Stimulated activated memory B cell treated with anti-CD40 and anti-IgM and Interleukin-4, amounts not matched to agents 10 μg/mL and 1 μg/mL and 100 μg/mL, for 72 hours (primary cell): ENCODE measurements around the gene PRKG1.

Experiments used
- ATAC-seq: fragments of 150-1000 bp; cut with Tn5 transposase; 2 replicates; pipeline ENCODE4 v1.10.0; 2021
- H3K27ac Mint-ChIP-seq: one replicate; pipeline ENCODE4 v1.8.0; 2022; ENCODE audit warnings: mild to moderate bottlenecking, mixed read lengths
- H3K27me3 Mint-ChIP-seq: one replicate; pipeline ENCODE4 v1.8.0; 2022; ENCODE audit warnings: mixed read lengths
- H3K36me3 Mint-ChIP-seq: one replicate; pipeline ENCODE4 v1.8.0; 2022; ENCODE audit warnings: mixed read lengths
- H3K4me1 Mint-ChIP-seq: one replicate; pipeline ENCODE4 v1.8.0; 2022; ENCODE audit warnings: mixed read lengths
- H3K4me3 Mint-ChIP-seq: one replicate; pipeline ENCODE4 v1.8.0; 2022; ENCODE audit warnings: mild to moderate bottlenecking, moderate library complexity, mixed read lengths
- H3K9me3 Mint-ChIP-seq: one replicate; pipeline ENCODE4 v1.8.0; 2022; ENCODE audit warnings: mixed read lengths

Gene PRKG1

DNA sequence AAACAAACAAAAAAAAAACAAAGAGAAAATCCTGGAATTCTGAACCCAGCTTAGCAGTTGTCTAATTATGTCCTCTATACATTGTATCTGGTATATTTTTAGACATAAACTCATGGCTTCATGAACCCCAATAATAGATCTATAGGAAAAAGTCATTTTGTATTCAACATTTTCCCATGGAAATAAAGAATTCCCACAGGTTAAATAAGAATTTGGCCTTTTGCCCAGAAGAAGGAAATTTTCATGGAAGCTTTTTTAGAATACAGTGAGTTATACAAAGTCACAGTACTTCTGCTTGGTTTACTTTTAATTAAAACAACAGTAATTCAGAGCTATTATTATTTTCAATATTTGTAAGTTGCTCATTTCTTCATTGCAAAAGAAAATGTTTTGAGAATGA lies 2.1 kb upstream of the PRKG1 start:
- ATAC-seq = no peak
- Mint-ChIP-seq H3K36me3 (no peaks in the 10 kb centered on the region), H3K27ac (no peak overlapping the region), H3K27me3 (peaks cover 32% of the 10 kb centered on the region), H3K9me3 (no peaks in the 10 kb centered on the region), H3K4me1 (peaks cover 14% of the 10 kb centered on the region), H3K4me3 (no peak overlapping the region)

DNA sequence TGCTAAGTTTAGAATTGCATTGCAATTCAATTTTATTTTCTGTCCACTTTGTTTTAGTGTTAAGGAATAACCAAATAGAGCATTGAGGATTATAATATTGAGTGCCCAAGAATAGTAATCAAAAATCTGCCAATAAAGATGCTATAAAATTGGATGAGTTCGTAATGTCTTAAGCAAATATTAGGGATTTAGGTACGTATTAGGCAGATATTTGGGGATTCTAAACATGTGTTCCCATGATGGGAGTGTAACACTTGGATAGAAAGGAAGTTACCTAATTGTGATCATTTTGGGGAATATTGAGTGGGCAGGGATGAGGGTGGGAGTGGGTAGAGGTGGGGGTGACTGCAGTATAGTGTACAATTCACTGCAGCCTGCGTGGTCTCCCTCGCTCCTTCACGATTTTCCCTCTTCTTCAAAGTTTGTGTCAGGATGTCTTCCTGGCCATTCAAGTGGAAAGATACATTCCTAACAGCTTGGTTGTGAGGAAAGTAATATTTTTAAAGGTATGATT lies 1.3 kb upstream of the PRKG1 start:
- H3K27me3 Mint-ChIP-seq = peaks cover 32% of the 10 kb centered on the region
- H3K36me3 Mint-ChIP-seq = no peaks in the 10 kb centered on the region
- no peak overlapping the region for H3K27ac Mint-ChIP-seq
- peaks cover 14% of the 10 kb centered on the region for H3K4me1 Mint-ChIP-seq
- no peak for ATAC-seq
- H3K4me3 Mint-ChIP-seq = no peak overlapping the region
- no peaks in the 10 kb centered on the region for H3K9me3 Mint-ChIP-seq

DNA sequence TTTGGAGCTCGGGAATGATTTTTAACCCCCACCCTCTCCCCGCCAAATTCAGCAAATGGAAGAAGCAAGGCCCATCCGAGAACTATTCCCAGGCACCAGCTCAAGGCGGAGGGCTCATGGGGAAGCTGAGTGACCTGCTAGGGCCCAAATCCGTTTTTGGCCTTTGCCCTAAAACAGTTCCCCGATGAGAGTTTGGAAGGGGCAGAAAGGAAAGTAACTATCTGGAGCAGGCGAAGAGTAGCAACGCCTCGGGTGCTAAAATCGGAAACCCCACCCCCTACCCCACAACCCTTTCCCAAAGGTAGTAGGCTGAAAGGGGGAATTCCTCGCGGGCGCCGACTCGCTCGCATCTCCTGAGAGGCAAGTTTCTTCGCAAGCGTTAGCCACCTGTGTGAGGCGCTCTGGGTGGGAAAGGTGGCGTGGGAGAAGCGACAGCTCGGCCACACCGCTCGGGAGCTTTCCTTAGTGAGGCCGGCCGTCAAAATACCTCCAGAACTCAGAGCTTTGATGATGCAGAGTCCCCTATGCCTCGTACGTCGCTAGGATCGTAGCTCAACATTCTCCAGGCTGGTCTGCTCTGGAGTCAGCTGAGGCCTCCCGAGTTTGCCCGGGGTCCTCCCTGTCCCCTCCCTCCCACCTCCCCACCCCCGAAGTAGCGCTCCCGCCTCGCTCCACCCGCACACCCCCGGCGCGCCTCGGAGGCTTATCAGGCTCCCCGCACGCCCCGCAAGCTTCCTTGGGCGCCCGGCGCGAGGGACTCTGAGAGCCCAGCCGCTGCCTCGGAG lies 642 bp upstream of the PRKG1 start:
- Mint-ChIP-seq H3K27ac (no peak overlapping the region), H3K4me1 (peaks cover 14% of the 10 kb centered on the region), H3K4me3 (peak overlapping the region; percentile 21), H3K9me3 (no peaks in the 10 kb centered on the region), H3K27me3 (peaks cover 32% of the 10 kb centered on the region), H3K36me3 (no peaks in the 10 kb centered on the region)
- ATAC-seq = peak; percentile 44

DNA sequence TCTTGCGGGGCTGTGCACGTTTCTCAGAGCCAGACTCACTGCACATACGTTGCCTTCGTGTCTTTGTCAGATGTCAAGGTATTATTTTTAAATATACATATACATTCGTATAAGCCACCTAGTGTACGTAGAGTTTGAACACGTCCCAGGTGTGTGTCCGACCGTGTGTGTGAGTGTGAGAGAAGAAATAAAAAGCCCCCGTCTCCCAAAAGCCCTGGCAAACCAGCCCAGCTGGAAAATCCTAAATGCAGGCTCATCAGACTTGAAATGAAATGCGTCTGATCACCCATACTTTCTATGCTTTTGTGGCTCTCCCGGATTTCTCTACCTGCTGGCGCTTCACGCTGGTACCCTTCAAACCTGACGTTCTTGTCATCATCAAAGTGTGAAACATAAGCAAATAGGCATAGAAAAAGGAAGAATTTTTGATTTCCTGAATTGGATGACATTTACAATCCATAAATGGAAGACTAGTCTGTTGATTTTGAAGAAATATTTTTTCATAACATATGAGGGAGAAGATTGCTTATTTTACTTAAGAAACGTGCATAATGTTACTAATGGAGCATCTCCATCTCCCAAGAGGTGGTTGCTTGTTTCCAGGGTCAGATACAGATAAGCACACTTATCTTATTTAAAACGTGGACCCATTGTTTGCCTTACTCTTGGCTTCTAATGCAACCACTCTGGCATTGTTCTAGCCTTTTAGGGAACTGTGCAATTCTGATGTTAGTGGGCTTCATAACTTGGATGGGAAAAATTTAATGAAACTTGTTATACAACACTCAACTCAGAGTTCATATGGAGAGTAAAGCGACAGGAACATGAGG lies 971 bp downstream of the PRKG1 start:
- no peaks in the 10 kb centered on the region for H3K36me3 Mint-ChIP-seq
- peak overlapping the region; percentile 53 for H3K4me3 Mint-ChIP-seq
- peaks cover 32% of the 10 kb centered on the region for H3K27me3 Mint-ChIP-seq
- peaks cover 14% of the 10 kb centered on the region for H3K4me1 Mint-ChIP-seq
- no peaks in the 10 kb centered on the region for H3K9me3 Mint-ChIP-seq
- ATAC-seq = no peak
- no peak overlapping the region for H3K27ac Mint-ChIP-seq

DNA sequence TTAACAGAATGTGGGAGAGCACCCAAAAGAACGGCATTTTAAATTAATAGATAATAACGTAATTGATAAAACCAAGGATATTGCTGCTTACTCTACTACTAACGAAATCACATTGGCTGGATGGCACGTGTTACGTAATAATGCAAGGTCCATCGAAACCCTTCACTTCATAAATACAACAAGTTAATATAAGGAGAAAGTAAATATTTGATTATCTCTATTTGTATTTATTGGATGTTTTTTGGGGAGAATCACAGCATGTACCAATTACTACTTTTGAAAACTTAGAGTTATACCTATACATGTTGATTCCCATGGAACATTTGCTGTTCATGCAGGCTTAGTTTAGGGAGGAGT lies 1.6 kb downstream of the PRKG1 start:
- H3K27me3 Mint-ChIP-seq = peaks cover 32% of the 10 kb centered on the region
- no peak overlapping the region for H3K27ac Mint-ChIP-seq
- ATAC-seq = no peak
- H3K4me3 Mint-ChIP-seq = no peak overlapping the region
- H3K36me3 Mint-ChIP-seq = no peaks in the 10 kb centered on the region
- no peaks in the 10 kb centered on the region for H3K9me3 Mint-ChIP-seq
- peaks cover 14% of the 10 kb centered on the region for H3K4me1 Mint-ChIP-seq

DNA sequence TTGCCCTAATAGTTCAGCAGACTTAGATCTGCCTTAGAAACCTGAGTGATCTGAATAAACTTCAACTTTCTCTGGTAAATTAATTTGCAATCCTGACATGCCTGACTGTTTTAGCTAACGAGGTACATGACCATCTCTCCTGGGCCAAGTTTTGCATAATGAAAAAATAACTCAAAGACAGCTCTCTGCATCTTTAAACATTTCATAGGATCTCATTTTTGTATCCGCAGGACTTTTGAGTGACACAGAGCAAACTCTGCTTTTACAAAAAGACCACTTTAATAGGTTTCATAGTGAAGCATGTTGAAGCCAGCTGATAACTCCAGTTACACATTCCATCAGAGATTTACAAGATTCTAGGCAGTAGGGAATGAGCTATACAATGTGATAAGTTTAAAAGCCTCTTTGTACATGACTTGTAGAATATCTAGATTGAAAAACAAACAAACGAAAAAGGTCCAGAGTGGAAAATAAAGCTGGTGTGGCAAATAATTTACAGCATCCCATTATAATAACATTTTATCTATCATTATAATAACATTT lies 2.1 kb downstream of the PRKG1 start:
- ATAC-seq = no peak
- Mint-ChIP-seq H3K4me1 (peaks cover 14% of the 10 kb centered on the region), H3K27ac (no peak overlapping the region), H3K9me3 (no peaks in the 10 kb centered on the region), H3K4me3 (no peak overlapping the region), H3K36me3 (no peaks in the 10 kb centered on the region), H3K27me3 (peaks cover 32% of the 10 kb centered on the region)

DNA sequence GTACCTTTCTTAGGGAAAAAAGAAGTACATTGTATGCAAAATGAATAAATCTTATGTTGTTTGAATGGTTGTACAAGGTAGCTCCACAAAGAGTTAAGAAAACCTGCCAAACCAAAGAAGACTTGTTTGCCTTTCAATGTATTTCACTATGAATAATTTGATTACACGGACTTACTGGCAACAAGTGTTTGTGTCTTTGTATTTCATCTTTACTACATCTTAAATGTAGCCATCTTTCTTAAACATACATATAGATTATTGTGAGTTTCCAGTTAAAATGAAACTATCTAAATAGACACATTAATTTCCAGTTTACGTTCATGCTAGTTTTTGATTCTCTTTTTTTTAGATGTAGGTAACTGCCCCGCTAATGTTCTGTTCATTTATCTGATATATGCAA lies 2.8 kb downstream of the PRKG1 start:
- H3K27ac Mint-ChIP-seq = no peak overlapping the region
- peaks cover 32% of the 10 kb centered on the region for H3K27me3 Mint-ChIP-seq
- no peaks in the 10 kb centered on the region for H3K9me3 Mint-ChIP-seq
- peaks cover 14% of the 10 kb centered on the region for H3K4me1 Mint-ChIP-seq
- no peaks in the 10 kb centered on the region for H3K36me3 Mint-ChIP-seq
- no peak overlapping the region for H3K4me3 Mint-ChIP-seq
- no peak for ATAC-seq

DNA sequence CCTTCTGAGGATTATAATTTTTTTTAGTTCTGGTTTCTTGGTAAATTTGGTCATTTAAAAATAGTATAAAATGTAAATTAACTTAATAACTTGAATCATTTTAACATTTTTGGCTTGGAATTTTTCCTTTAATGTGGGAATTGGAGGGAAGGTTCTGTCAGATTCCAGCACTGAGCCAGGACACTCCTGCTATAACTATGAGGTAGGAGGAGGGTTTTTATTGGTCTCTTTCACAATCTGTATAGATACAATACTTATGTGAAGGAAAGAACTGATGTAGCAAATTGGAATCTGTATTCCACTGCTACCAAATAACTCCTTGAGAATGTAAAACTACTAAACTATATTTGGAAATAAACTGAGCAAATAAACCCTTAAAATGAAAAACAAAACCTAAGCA lies 3.2 kb downstream of the PRKG1 start:
- Mint-ChIP-seq H3K27me3 (peaks cover 32% of the 10 kb centered on the region), H3K4me3 (no peak overlapping the region), H3K36me3 (no peaks in the 10 kb centered on the region), H3K4me1 (peaks cover 14% of the 10 kb centered on the region), H3K9me3 (no peaks in the 10 kb centered on the region), H3K27ac (no peak overlapping the region)
- no peak for ATAC-seq

DNA sequence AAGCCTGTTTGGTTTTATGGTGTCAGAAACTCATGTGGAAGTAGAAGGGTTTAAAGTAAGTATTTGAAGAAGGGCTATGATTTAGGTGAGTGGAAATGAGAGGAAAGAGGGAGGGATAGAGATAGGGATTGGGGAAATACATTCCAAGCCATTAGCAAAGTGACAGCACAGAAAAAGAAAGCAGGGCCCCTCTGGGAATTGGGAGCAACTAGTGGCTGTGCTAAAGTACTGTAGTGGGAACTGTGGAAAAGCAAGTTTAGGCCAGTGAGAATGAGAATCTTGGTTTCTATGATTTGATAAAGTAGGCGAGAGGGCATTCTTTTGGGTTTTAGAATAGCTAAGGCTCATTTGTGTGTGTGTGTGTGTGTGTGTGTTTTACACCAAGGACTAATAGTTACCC lies 5.0 kb downstream of the PRKG1 start:
- Mint-ChIP-seq H3K27me3 (peaks cover 14% of the 10 kb centered on the region), H3K4me3 (no peak overlapping the region), H3K27ac (no peak overlapping the region), H3K36me3 (no peaks in the 10 kb centered on the region), H3K9me3 (no peaks in the 10 kb centered on the region), H3K4me1 (peaks cover 10% of the 10 kb centered on the region)
- no peak for ATAC-seq

DNA sequence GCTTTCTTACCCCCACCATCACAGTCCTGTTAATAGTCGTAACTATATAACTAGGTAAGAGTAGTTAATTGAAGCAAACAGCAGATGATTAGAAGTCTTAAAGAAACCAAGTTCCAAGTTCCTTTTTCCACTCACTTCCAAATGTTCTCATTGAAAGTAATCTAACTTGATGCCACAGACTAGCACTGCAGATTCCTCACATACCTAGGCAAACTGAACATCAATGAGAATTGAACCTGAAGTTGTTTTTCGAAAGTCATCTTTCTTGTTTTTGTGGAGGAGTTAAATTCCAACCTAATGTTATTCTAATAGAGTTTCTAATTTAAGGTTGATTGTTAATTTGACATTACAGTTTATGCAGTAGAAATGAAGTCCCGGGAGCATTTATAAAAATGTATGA lies 5.5 kb downstream of the PRKG1 start:
- Mint-ChIP-seq H3K4me1 (peaks cover 6% of the 10 kb centered on the region), H3K27ac (no peak overlapping the region), H3K27me3 (peaks cover 10% of the 10 kb centered on the region), H3K36me3 (no peaks in the 10 kb centered on the region), H3K9me3 (no peaks in the 10 kb centered on the region), H3K4me3 (no peak overlapping the region)
- ATAC-seq = no peak

DNA sequence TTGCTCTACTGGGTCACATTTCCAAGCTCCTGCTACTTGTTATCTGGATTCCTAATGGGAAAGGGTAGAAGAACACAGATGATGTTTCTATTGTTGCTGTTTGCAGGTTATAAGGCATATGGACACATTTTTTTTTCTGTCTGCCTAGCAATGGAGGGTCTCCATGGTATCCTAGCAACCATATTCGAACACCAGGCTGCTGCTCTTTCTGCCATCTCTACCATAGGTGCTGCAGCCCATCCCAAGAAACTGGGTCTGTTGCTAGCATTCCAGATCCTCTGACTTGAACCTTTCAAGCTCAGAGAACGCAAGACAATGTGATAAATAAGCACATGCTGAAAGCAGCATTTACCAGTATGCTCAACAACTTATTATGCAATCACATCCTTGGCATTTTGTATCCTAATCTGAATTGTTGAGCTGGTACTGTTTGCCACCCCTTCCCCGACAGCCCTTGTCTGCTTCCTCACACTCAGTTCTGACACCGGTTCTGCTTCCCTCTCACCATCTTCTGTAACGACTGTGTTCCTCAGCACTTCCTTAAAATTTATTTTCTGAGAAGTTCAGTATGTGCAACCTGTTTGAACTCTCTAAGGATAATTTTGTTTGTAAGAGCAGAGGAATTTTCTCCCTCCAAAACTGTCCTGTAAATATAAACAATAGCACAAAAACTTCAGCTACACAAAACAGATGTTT lies 6.2 kb downstream of the PRKG1 start:
- no peak for ATAC-seq
- Mint-ChIP-seq H3K4me3 (no peak overlapping the region), H3K27me3 (peaks cover 3% of the 10 kb centered on the region), H3K4me1 (no peaks in the 10 kb centered on the region), H3K27ac (no peak overlapping the region), H3K36me3 (no peaks in the 10 kb centered on the region), H3K9me3 (no peaks in the 10 kb centered on the region)

DNA sequence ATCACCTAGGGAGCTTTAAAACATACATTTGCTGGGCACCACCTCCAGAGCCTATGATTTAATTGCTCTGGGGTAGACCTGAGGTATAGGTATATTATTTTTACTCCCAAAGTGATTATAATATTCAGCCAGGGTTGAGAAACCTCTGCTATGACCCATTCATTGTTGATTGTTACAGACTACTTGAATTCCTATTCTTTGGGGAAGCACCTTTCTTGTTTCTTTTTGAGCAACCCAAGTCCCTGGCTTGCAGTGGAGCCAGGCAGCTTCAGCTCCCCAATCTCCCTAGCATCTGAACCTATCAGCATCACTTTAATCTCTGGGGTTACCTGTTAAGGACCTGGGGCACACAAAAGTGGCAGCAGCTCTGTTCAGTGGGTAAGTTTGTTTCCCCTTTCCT lies 8.6 kb downstream of the PRKG1 start:
- H3K27ac Mint-ChIP-seq = no peak overlapping the region
- no peaks in the 10 kb centered on the region for H3K27me3 Mint-ChIP-seq
- no peak overlapping the region for H3K4me3 Mint-ChIP-seq
- no peak for ATAC-seq
- H3K36me3 Mint-ChIP-seq = no peaks in the 10 kb centered on the region
- no peaks in the 10 kb centered on the region for H3K4me1 Mint-ChIP-seq
- H3K9me3 Mint-ChIP-seq = no peaks in the 10 kb centered on the region

DNA sequence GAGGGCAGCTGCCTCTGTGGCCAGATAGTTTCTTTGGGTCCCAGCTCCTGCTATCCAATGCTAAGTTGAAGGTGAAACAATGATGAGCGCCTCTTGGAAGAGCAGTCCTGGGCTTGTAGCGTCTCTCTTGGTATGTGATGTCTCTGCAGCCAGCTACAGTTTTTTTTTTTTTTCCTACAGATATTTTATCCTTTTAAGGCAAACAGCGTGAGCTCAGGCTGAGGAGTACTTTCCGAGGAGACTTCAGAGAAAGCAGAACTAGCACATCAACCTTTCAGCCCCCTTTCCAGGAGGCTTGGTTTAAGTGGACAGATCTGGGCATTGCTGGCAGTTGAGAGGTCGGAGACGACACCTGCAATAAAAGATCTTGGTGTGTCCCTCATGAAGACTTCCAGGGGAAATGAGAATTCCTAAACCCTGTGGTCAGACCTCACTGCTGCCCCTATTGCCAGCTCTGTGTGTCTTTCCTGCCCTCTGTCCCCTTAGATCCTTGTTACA lies 9.1 kb downstream of the PRKG1 start:
- Mint-ChIP-seq H3K9me3 (no peaks in the 10 kb centered on the region), H3K4me3 (no peak overlapping the region), H3K4me1 (no peaks in the 10 kb centered on the region), H3K27me3 (no peaks in the 10 kb centered on the region), H3K27ac (no peak overlapping the region), H3K36me3 (no peaks in the 10 kb centered on the region)
- no peak for ATAC-seq

DNA sequence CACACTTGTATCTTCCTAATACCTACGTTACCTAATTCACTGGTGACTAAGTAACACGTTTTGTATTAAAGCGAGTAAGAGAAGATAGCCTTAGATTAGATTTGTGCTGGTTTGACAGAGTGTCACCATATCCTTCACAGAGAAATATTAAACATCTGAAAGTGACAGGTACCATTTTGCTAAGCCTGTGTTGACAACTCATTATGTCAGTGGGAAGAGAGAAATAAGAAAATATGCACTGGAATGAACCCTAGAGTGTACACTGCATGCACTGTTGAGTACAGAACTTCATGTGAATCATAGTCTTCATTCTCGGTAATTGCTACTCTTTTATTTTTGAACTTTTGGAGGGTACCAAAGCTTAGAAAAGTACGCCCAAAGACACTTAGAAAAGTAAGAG lies 10.9 kb downstream of the PRKG1 start:
- no peaks in the 10 kb centered on the region for H3K9me3 Mint-ChIP-seq
- H3K4me1 Mint-ChIP-seq = no peaks in the 10 kb centered on the region
- no peak overlapping the region for H3K27ac Mint-ChIP-seq
- no peak for ATAC-seq
- no peak overlapping the region for H3K4me3 Mint-ChIP-seq
- H3K27me3 Mint-ChIP-seq = no peaks in the 10 kb centered on the region
- H3K36me3 Mint-ChIP-seq = no peaks in the 10 kb centered on the region

DNA sequence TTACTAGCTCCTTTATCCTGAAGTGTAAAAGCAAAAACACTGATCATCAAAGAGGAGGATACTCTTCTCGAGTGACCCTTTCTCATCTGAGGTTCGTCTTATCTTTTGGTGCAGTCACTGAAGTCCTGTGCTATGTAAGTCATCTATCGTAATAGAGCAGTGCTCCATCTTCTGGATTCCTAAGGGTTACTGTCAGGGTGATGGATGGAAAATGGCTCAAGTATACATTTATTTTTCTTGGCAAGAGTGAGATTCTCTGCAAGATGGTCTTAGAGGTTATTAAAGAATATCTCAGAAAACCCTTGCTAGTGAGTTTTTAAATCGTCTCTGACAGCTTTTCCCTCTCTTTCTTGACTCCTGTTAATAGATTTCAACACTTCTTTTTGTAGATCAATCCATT lies 12.4 kb downstream of the PRKG1 start:
- ATAC-seq = no peak
- Mint-ChIP-seq H3K27ac (no peak overlapping the region), H3K4me3 (no peak overlapping the region), H3K9me3 (no peaks in the 10 kb centered on the region), H3K4me1 (no peaks in the 10 kb centered on the region), H3K36me3 (no peaks in the 10 kb centered on the region), H3K27me3 (no peaks in the 10 kb centered on the region)
